WI38 (cell line): Measurements from ENCODE around the gene PTPN5.

Experiments used
- H3K4me3 ChIP-seq: 2 replicates; pipeline ENCODE4 v1.5.1; 2011; ENCODE audit warnings: low read depth, mild to moderate bottlenecking, control low read depth, low read length
- TF ChIP-seq, protein P1 (sequence below): IDR thresholded peaks from 2 replicates; pipeline ENCODE4 v1.5.1; 2012; ENCODE audit warnings: low read depth, mild to moderate bottlenecking, control low read depth, low read length

PTPN5 gene

DNA sequence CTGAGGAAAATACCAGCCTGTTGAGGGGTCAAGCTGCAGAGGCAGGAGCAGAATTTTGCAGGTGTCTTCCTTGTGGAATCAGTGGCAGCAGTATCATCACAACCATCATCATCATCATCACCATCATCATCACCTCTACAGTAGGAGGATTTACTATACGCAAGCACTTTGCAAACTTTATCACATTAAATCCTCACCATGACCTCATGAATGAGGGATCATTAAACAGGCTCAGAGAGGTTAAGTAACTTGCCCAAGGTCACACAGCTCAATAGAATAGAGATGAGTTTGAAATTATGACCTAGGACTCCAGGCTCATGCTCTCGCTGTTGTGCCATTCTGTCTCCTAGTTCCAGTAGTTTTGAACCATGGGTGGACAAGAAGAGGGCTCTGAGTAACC, 25.6 kb downstream of the PTPN5 start:
- H3K4me3 ChIP-seq = no peak overlapping the region
- TF ChIP-seq, protein P1, sequence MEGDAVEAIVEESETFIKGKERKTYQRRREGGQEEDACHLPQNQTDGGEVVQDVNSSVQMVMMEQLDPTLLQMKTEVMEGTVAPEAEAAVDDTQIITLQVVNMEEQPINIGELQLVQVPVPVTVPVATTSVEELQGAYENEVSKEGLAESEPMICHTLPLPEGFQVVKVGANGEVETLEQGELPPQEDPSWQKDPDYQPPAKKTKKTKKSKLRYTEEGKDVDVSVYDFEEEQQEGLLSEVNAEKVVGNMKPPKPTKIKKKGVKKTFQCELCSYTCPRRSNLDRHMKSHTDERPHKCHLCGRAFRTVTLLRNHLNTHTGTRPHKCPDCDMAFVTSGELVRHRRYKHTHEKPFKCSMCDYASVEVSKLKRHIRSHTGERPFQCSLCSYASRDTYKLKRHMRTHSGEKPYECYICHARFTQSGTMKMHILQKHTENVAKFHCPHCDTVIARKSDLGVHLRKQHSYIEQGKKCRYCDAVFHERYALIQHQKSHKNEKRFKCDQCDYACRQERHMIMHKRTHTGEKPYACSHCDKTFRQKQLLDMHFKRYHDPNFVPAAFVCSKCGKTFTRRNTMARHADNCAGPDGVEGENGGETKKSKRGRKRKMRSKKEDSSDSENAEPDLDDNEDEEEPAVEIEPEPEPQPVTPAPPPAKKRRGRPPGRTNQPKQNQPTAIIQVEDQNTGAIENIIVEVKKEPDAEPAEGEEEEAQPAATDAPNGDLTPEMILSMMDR = no peak

DNA sequence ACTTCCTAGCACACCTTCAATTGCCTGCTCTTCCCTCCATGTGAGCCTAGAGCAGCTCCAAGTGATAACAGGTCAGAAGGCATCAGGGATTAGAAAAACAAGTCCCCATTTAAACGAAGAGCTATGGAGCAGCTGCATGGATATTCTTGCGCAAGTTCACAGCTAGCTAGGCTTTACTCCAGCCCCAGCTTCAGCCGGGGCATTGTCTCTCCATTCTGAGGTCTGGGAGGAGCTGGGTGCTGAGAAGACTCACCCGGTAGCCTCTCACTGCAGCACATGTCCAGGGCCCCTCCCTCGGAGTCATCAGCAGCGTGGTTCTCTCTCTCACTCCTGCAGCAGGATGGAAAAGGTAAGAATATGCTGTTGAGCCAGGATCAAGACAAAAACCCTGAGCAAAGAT, 26.0 kb downstream of the PTPN5 start:
- TF ChIP-seq, protein P1 = no peak
- H3K4me3 ChIP-seq = no peak overlapping the region

DNA sequence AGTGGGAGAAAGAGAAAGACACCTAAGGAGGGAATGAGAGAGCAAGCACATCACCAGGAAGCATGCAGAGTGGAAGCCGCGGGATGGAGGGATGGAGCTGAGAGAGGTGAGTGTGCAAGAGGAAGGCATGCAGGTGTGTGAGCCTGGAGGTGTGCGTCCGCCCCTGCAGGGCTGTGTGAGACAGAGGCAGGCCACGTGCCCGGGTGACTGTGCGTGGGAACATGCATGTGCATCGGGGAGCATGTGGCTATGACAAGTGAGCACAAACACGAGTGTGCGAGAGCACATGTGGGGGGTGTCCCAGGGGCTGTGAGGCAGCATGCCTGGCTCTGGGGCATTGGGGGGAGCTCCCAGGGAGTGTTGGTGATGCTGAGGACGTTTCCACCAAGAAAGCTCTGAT, 29.9 kb downstream of the PTPN5 start:
- no peak overlapping the region for H3K4me3 ChIP-seq
- TF ChIP-seq, protein P1 = no peak

DNA sequence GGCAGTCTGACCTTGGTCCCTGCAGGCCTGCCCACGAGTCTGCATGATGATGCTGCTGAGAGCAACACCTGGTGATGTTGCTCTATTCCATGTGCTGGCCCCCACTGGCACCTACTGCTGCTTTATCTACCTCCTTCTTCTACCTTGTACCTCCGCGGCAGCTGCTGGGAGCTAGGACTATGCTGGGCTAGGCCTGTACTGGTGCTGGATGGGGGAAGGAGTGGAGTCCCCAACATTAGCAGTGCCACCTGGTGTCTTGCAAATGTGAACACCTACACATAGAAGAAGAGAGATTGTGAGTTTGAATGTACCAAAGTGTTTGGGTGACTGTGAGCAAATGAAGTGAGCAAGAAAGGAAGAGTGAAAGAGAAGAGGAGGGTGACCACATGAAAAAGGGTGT, 30.5 kb downstream of the PTPN5 start:
- no peak overlapping the region for H3K4me3 ChIP-seq
- TF ChIP-seq, protein P1 = no peak

DNA sequence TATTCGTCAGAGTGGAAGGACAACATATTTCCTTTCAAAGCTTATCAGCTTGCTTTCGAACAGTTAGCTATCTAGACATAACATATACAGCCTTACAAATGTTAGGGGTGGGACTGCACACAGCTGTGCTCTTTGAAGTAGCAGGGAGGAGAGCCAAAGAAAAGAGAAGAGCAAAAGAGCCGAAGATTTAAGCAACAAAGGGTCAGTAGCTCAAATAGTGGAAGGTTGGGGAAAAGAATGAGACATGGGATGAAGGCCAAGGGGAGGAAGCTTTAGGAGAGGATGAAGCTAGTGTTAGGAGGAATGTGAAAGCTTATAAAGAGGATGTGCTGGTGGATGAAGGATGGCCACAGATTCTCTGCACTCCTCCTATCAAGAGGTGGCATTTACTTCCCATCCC, 33.8 kb downstream of the PTPN5 start:
- TF ChIP-seq, protein P1 = no peak
- H3K4me3 ChIP-seq = no peak overlapping the region

DNA sequence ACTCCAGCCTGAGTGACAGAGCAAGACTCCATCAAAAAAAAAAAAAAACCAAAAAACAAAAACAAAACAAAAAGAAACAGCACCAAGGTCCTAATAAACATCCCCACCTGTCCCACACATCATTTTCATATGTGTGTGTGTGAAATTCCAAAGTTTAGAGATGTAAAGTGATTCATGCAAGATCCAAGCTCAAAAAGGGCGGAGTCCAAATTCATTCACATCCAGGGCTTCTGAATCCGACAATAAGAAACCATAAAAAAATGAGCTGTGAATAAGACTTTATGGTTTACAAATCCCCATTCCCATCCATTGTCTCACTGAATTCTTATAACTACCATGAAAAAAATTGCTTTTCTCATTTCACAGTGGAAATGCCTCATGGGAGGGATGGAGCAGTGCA, 34.7 kb downstream of the PTPN5 start:
- H3K4me3 ChIP-seq = no peak overlapping the region
- TF ChIP-seq, protein P1 = no peak

DNA sequence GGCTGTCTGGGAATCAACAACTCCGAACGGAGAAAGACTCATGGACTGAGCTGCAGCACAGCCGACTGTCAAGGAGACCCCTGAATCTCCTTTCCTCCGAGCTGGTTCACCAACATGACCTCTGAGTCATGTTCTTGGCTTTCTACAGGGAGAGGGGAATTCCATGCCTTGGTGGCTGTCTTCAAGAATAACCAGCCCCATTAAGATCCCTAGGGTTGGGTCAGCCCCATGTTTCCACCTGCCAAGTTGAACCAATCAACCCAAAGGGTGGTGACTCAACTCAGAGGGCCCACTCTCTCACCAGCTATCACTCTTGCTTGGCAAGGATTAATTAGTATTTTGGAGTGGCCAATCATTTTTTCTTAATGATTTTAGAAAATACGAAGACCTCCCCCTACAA, 37.3 kb downstream of the PTPN5 start:
- TF ChIP-seq, protein P1 = no peak
- H3K4me3 ChIP-seq = no peak overlapping the region
